Ascending aorta (tissue), 2 donors: ENCODE results near the gene CMTR1. TPM values are rescaled to one million over a fixed set of nuclear protein-coding genes. Genes with fewer than 3 reads are reported as not detected.

Experiments
- DNase-seq, 2 donors: peaks; one replicate each; pipeline ENCODE4 v3.0.0-alpha.2; 2019; ENCODE audit warnings: low spot score in 2 of 2
- H3K27ac ChIP-seq, 2 donors: fragments of 200-600 bp; sonication (generic); one replicate each; pipeline ENCODE4 v1.5.1; 2016 to 2017; ENCODE audit warnings: mild to moderate bottlenecking in 1 of 2
- H3K27me3 ChIP-seq: fragments of 200-600 bp; sonication (generic); one replicate; pipeline ENCODE4 v1.5.1; 2017
- H3K36me3 ChIP-seq, 2 donors: fragments of 200-600 bp; sonication (generic); one replicate each; pipeline ENCODE4 v1.5.1; 2016
- H3K4me1 ChIP-seq, 2 donors: fragments of 200-600 bp; sonication (generic); one replicate each; pipeline ENCODE4 v1.5.1; 2016 to 2017; ENCODE audit warnings: mild to moderate bottlenecking in 1 of 2
- H3K4me3 ChIP-seq, 2 donors: fragments of 200-600 bp; sonication (generic); one replicate each; pipeline ENCODE4 v1.5.1; 2016 to 2017; ENCODE audit warnings: mild to moderate bottlenecking in 1 of 2
- H3K9me3 ChIP-seq, 2 donors: fragments of 200-600 bp; sonication (generic); one replicate each; pipeline ENCODE4 v1.5.1; 2016
- CTCF ChIP-seq, 3 experiments: fragments of 200-600 bp in 2 of 3; fragments of 450-650 bp in 1 of 3; sonication (generic) in 2 of 3; IDR thresholded peaks; one replicate each; pipeline ENCODE4 v1.5.1; 2016 to 2019; ENCODE audit warnings: antibody characterized with exemption in 3 of 3, mild to moderate bottlenecking in 1 of 3, moderate library complexity in 1 of 3
- intact Hi-C: fragments of 100-400 bp; cut with DNase I; formaldehyde crosslinking; loops from one replicate; pipeline ENCODE4 v1.15.1; 2023
- total RNA-seq: library from RNA; depleted of rRNA; stranded (reverse); fragments of >200 nt; gene quantifications from one replicate; pipeline ENCODE4 v1.1.0, GENCODE V29; 2016

The CMTR1 gene
- total RNA-seq, 1 donor from 2014 or later: 24.5 TPM

- no peak overlapping the region for H3K27ac ChIP-seq
- DNase-seq: no peak
- no peaks in the 10 kb centered on the region for H3K36me3 ChIP-seq
- H3K9me3 ChIP-seq: no peaks in the 10 kb centered on the region
- H3K4me3 ChIP-seq: no peak overlapping the region
- intact Hi-C loops: no loop called here
- H3K27me3 ChIP-seq: no peaks in the 10 kb centered on the region
- no peaks in the 10 kb centered on the region for H3K4me1 ChIP-seq
- TF ChIP-seq CTCF (IDR thresholded peaks at IDR 0.05): no peak
Observed at GRCh38 chr6:37514837-37515236, 81.8 kb downstream of the CMTR1 start.

GRCh38 chr6:37515712-37516075 lies 82.7 kb downstream of the CMTR1 start:
- Histone ChIP-seq H3K27me3 (no peaks in the 10 kb centered on the region), H3K36me3 (no peaks in the 10 kb centered on the region), H3K9me3 (no peaks in the 10 kb centered on the region), H3K4me3 (no peak overlapping the region), H3K27ac (no peak overlapping the region), H3K4me1 (no peaks in the 10 kb centered on the region)
- no peak for DNase-seq
- intact Hi-C loops: no loop called here
- no peak for TF ChIP-seq CTCF (IDR thresholded peaks at IDR 0.05)

- intact Hi-C loops: no loop called here
- no peaks in the 10 kb centered on the region for H3K36me3 ChIP-seq
Observed at GRCh38 chr6:37516076-37516919, 83.3 kb downstream of the CMTR1 start.

GRCh38 chr6:37516920-37517405 lies 83.9 kb downstream of the CMTR1 start:
- Histone ChIP-seq H3K4me1 (no peaks in the 10 kb centered on the region), H3K36me3 (no peaks in the 10 kb centered on the region), H3K9me3 (no peaks in the 10 kb centered on the region), H3K27me3 (no peaks in the 10 kb centered on the region), H3K4me3 (no peak overlapping the region), H3K27ac (no peak overlapping the region)
- no peak for DNase-seq
- no peak for TF ChIP-seq CTCF (IDR thresholded peaks at IDR 0.05)
- intact Hi-C loops: no loop called here

More at GRCh38 chr6:37516076-37516919, 83.3 kb downstream of the CMTR1 start:
- H3K27ac ChIP-seq: no peak overlapping the region
- no peak overlapping the region for H3K4me3 ChIP-seq
- H3K4me1 ChIP-seq: no peaks in the 10 kb centered on the region
- H3K9me3 ChIP-seq: no peaks in the 10 kb centered on the region
- DNase-seq: no peak
- no peak for TF ChIP-seq CTCF (IDR thresholded peaks at IDR 0.05)
- H3K27me3 ChIP-seq: no peaks in the 10 kb centered on the region

GRCh38 chr6:37517411-37517812 lies 84.4 kb downstream of the CMTR1 start:
- Histone ChIP-seq H3K27me3 (no peaks in the 10 kb centered on the region), H3K4me3 (no peak overlapping the region), H3K9me3 (no peaks in the 10 kb centered on the region), H3K4me1 (no peaks in the 10 kb centered on the region), H3K27ac (no peak overlapping the region), H3K36me3 (no peaks in the 10 kb centered on the region)
- TF ChIP-seq CTCF (IDR thresholded peaks at IDR 0.05): no peak
- intact Hi-C loops: no loop called here
- no peak for DNase-seq
